NOMO-1 treated with dmso at 0.1 percent for 144 hours (cell line): Measurements from ENCODE around the gene GPR141.

Experiments used
- DNase-seq: peaks from one replicate; lab custom pipeline; 2025; ENCODE audit not compliant: unreplicated experiment; lab: John Stamatoyannopoulos, UW

GPR141 gene

DNA sequence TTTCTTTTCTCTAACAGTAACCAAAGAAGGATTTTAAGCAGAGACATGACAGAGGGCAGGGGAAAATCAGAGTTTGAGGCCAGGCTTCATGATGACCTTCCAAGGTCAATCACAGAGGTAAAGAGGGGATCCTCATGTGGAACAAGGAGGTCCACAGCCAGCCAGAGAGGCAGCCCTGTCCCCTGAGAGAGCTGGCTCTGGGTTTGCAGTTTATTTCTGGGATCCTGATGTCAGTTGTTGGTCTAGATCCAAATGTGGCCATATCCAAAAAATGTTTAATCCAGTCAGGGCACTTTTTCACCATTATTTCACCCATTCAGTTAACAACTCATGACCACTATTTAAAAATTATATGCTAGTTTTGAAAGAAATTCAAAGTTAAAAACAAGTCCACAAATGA, 45.6 kb downstream of the GPR141 start:
- DNase-seq: no peak

- DNase-seq: no peak
Measured at GRCh38 chr7:37730501-37730900, 46.9 kb downstream of the GPR141 start.

DNA sequence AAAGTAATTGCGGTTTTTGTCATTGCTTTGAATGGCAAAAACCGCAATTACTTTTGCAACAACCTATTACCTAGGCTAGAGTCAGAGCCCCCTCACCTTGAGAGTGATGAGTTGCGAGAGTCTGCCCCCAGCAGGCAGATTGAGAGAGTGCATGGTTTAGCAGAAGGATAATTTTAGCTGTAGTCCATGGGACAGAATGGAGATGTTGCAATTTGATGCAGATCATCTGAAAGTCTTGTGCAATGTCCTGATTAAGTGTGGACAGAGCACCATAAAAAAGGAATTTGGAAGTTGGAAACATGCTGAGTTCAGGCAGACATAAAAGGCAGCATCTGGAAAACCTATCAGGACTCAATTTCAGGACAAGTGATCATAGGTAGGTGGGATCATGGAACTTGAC, 48.7 kb downstream of the GPR141 start:
- DNase-seq: peak; percentile 90

GRCh38 chr7:37732888-37733287, 49.3 kb downstream of the GPR141 start:
- DNase-seq: no peak

GRCh38 chr7:37735196-37735595, 51.6 kb downstream of the GPR141 start:
- DNase-seq: no peak

- no peak for DNase-seq
Measured at GRCh38 chr7:37738321-37738720, 54.8 kb downstream of the GPR141 start.

- DNase-seq: no peak
Measured at GRCh38 chr7:37740398-37740797, 56.8 kb downstream of the GPR141 start.

- DNase-seq: peak; percentile 12
Measured at GRCh38 chr7:37741776-37742175, 58.2 kb downstream of the GPR141 start.

GRCh38 chr7:37751096-37751495, 67.5 kb downstream of the GPR141 start:
- no peak for DNase-seq

GRCh38 chr7:37753398-37754050, 70.0 kb downstream of the GPR141 start:
- DNase-seq: no peak

- DNase-seq: no peak
Measured at GRCh38 chr7:37756797-37757551, 73.4 kb downstream of the GPR141 start.

DNA sequence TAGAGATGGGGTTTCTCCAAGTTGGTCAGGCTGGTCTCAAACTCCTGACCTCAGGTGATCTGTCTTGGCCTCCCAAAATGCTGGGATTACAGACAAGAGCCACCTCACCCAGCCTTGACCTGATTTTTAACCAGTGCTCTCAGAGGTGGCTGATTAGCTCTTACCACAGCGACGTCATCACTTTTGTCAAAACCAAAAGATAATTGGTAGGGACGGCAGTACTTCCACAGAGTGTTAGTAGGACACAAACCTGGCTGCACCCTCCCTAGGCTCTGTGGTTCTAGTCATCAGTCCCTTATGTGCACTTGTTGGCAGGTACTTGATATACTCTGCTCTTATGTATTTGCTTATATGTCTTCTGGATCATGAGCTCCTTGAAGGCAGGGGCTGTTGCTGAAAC, 74.0 kb downstream of the GPR141 start:
- DNase-seq: no peak

GRCh38 chr7:37758501-37759045, 75.0 kb downstream of the GPR141 start:
- no peak for DNase-seq

DNA sequence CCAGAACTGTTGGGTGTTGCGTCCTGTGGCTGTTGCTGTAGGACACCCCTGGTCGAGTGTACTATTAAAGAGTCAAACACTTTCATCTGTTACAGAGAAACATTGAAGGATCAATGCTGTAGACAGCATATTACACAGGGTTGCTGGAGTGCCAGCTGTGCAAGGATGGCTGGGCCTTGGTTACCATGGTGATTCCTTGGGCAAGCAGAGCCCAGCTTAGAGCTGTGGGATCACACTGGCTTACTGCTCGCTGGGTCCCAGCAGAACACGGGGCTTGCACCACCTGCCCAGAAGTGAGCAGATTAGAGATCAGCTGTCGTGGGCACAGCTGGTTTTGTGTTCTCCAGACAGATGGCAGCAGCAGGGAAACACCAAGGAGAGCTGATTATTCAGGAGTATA, 76.0 kb downstream of the GPR141 start:
- DNase-seq: no peak

GRCh38 chr7:37765421-37765829, 81.9 kb downstream of the GPR141 start:
- DNase-seq: no peak

DNA sequence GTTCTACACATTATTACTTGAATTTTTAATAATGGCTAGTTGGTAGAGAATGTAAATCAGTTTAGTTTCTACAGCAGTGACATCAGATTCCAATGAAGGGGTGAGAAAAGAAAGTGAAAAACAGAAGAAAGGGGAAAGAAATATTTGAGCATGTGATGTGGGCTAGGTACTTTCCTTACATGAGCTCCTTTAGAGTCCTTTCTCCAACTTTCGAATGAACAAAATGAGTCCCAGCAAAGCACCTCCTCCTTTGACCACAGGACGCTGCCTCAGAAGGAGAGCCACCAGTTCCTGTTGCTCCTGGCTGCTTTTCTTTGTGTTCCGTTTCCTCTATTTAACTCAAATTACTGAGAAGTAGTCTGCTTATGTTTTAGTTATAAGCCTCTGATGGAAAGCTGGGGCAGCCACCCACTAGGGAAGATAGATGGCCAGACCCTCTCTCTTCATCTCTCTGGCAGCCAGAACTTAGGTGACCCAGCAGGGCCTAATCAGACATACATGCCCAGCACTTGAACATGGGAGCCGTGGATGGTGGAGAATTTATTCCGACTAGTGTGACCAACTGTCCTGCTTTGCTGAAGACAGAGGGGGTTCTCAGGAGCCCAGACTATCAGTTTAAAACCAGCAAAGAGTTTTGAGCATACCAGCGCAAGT, 82.4 kb downstream of the GPR141 start:
- DNase-seq: peak; percentile 47

DNA sequence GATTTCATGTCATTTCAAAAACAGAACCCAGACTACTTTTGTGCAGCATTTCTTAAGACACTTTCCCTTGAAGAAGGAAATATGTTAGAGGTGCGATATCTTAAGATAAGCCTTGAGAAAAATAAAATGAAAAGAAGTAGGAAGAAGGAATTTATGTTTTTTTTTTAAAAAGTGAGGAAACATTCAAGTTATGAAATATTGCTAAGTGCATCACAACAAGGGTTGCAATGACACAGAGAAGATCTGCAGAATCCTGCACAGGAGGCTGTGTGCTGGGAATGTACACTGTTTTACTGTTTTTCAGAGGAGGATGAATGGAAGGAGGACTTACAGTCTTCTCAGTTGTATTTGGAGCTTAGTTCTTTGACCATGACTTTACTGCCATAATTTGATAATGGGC, 85.0 kb downstream of the GPR141 start:
- DNase-seq: no peak

GRCh38 chr7:37769291-37769690, 85.7 kb downstream of the GPR141 start:
- no peak for DNase-seq

DNA sequence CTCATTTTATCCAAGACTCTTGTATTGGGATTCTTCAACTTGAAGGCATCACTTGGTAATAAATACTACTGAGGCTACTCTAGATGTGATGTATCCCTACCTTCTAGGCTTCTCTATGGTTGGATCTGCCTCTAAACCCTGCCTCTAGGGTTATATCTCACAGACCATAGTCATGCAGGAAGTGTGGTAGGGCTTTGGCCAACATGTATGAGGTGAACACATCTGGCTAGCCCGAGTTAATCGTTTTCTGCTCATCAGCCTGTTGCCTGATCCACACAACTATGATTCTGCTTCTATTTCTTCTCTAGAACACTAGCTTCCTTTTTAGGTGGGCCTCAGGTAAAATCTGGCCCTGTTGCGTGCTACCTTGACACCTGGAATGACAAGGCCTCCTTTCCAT, 86.2 kb downstream of the GPR141 start:
- no peak for DNase-seq

GRCh38 chr7:37770838-37771237, 87.3 kb downstream of the GPR141 start:
- DNase-seq: no peak

- no peak for DNase-seq
Measured at GRCh38 chr7:37771342-37771741, 87.8 kb downstream of the GPR141 start.

DNA sequence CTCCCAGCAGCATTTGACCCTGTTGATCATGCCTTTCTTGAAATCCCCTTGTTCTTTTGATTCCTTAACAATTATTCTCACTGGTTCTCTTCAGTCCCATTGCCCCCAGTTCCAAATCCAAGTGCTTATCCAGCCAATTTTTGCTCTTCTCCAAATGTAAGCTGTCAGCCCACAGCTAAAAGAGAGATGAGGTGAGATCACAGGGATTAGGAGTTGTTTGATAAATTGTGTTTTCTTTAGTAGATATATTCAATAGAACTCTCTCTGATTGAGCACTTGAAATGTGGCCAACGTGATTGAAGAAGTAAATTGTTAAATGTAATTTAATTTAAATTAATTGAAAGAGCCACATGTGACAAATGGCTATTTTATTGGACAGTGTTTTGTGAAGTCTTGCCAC, 88.2 kb downstream of the GPR141 start:
- no peak for DNase-seq
